K562 (cell line): ENCODE measurements around the gene BCAP31. TPM values are rescaled to one million over a fixed set of nuclear protein-coding genes. Genes with fewer than 3 reads are reported as not detected.

Source experiments
- ATAC-seq: fragments of 200-7000 bp; cut with Tn5 transposase; 3 replicates; pipeline ENCODE4 v1.9.1; 2020; ENCODE audit warnings: moderate library complexity
- BruUV-seq: library from RNA; stranded (reverse); fragments of 400-500 nt; replicated peaks from 2 replicates; lab custom pipeline; 2021; lab: Mats Ljungman, UMichigan
- CTCF ChIA-PET: fragments of 300-600 bp; formaldehyde crosslinking; extraction: SDS; loops from one replicate; lab custom pipeline; 2021; ENCODE audit warnings: low intra/inter-chr PET ratio; lab: Yijun Ruan, JAX
- POLR2A ChIA-PET: fragments of 300-600, 350-650 bp; sonication (Branson Sonifier 250); formaldehyde crosslinking; extraction: SDS; loops from one replicate; lab custom pipeline; 2021; ENCODE audit warnings: antibody characterized with exemption, inconsistent platforms; lab: Yijun Ruan, JAX
- DNase-seq, 4 experiments: peaks; one replicate each; pipeline versions ENCODE4 v3.0.0 to v3.0.0-alpha.2; 2011 to 2018; ENCODE audit warnings: low spot score in 3 of 4, mixed read lengths in 3 of 4; ENCODE audit errors: extremely low read depth in 1 of 4
- FAIRE-seq: peaks from 2 replicates; lab custom pipeline; 2011; peaks lifted over from hg19 to GRCh38; lab: Jason Lieb, UNC
- H2AFZ ChIP-seq: 2 replicates; pipeline ENCODE4 v1.6.0; 2011; ENCODE audit warnings: low read depth, low read length, control low read depth, inconsistent platforms
- H3K27ac ChIP-seq: fragments of 200-600 bp; 3 replicates; pipeline ENCODE4 v1.8.0; 2011; ENCODE audit warnings: low read depth, mild to moderate bottlenecking, control low read depth, inconsistent platforms, low read length, moderate library complexity, mixed read lengths; ENCODE audit errors: extremely low read depth
- H3K27me3 ChIP-seq, 2 experiments: fragments of 300-600 bp in 1 of 2; 2 replicates in 1 of 2; 3 replicates in 1 of 2; pipeline versions ENCODE4 v1.6.0 to v1.8.0; 2011; ENCODE audit warnings: inconsistent platforms in 2 of 2, low read length in 2 of 2, mild to moderate bottlenecking in 1 of 2, mixed read lengths in 1 of 2, moderate library complexity in 1 of 2; ENCODE audit not compliant: control insufficient read depth in 2 of 2, insufficient read depth in 2 of 2
- H3K36me3 ChIP-seq: fragments of 300-600 bp; 3 replicates; pipeline ENCODE4 v1.8.0; 2011; ENCODE audit warnings: mild to moderate bottlenecking, low read length, inconsistent platforms; ENCODE audit not compliant: control insufficient read depth, insufficient read depth
- H3K4me1 ChIP-seq, 2 experiments: fragments of 200-600 bp in 1 of 2; replicated peaks in 1 of 2; 2 replicates in 1 of 2; 3 replicates in 1 of 2; pipeline versions ENCODE4 v1.5.1 to v1.8.0; 2011; ENCODE audit warnings: inconsistent platforms in 2 of 2, low read length in 2 of 2, mild to moderate bottlenecking in 1 of 2, mixed read lengths in 1 of 2, moderate library complexity in 1 of 2; ENCODE audit not compliant: control insufficient read depth in 2 of 2, insufficient read depth in 2 of 2
- H3K4me2 ChIP-seq: 2 replicates; pipeline ENCODE4 v1.6.1; 2011; ENCODE audit warnings: low read length, control low read depth, inconsistent platforms, mixed read lengths; ENCODE audit not compliant: insufficient read depth
- H3K4me3 ChIP-seq: fragments of 200-600 bp; sonication (generic), shearing (Covaris generic); 2 replicates; pipeline ENCODE4 v1.5.1; 2016; ENCODE audit warnings: control low read depth, inconsistent platforms
- H3K79me2 ChIP-seq: fragments of 200-600 bp; 3 replicates; pipeline ENCODE4 v1.8.0; 2011; ENCODE audit warnings: low read length, inconsistent platforms; ENCODE audit not compliant: control insufficient read depth, insufficient read depth
- H3K9ac ChIP-seq, 2 experiments: 2 replicates each; pipeline versions ENCODE4 v1.6.0 to v1.6.1; 2011; ENCODE audit warnings: low read depth in 2 of 2, low read length in 2 of 2, control low read depth in 1 of 2, inconsistent platforms in 1 of 2, mild to moderate bottlenecking in 1 of 2, mixed read lengths in 1 of 2; ENCODE audit not compliant: insufficient read depth in 1 of 2
- H3K9me1 ChIP-seq: one replicate; pipeline ENCODE4 v1.6.0; 2011; ENCODE audit warnings: inconsistent platforms, mild to moderate bottlenecking, low read length, moderate library complexity; ENCODE audit not compliant: control insufficient read depth, insufficient read depth
- H3K9me3 ChIP-seq: replicated peaks from 2 replicates; pipeline ENCODE4 v1.5.1; 2011; ENCODE audit warnings: low read depth, low read length, inconsistent platforms; ENCODE audit not compliant: control insufficient read depth, insufficient read depth
- H4K20me1 ChIP-seq: replicated peaks from 2 replicates; pipeline ENCODE4 v1.6.1; 2011; ENCODE audit warnings: low read length, inconsistent platforms, mixed read lengths; ENCODE audit not compliant: control insufficient read depth, insufficient read depth
- ARNT ChIP-seq, 2 experiments: fragments of 450-650 bp; IDR thresholded peaks; 2 replicates each; pipeline ENCODE4 v1.6.1; 2016; ENCODE audit warnings: mild to moderate bottlenecking in 1 of 2
- ATF2 ChIP-seq: sonication (generic); formaldehyde crosslinking; IDR thresholded peaks from 2 replicates; pipeline ENCODE4 v1.8.1; 2022; ENCODE audit warnings: missing genetic modification reagents
- HDAC3 ChIP-seq: fragments of 450-650 bp; IDR thresholded peaks from 2 replicates; pipeline ENCODE4 v1.6.1; 2018; ENCODE audit warnings: borderline replicate concordance, mild to moderate bottlenecking, moderate library complexity; ENCODE audit not compliant: partially characterized antibody
- RBM25 ChIP-seq: fragments of 200-400 bp; formaldehyde crosslinking; IDR thresholded peaks from 2 replicates; pipeline ENCODE4 v1.6.1; 2018; ENCODE audit warnings: low read length, low read depth, moderate library complexity; ENCODE audit not compliant: severe bottlenecking
- SIRT6 ChIP-seq: IDR thresholded peaks from one replicate; pipeline ENCODE4 v1.6.1; 2012; ENCODE audit warnings: low read depth, mild to moderate bottlenecking, control low read depth, inconsistent platforms, low read length, moderate library complexity
- ZNF518B ChIP-seq: fragments of 250-450 bp; sonication (Bioruptor Pico); IDR thresholded peaks from 2 replicates; pipeline ENCODE4 v1.5.0; 2021; ENCODE audit warnings: mild to moderate bottlenecking, moderate library complexity
- WGBS: fragments of 100-300 bp; shearing (Covaris generic); methylation state at CpG from one replicate; pipeline ENCODE4 v1.1.6; 2016; ENCODE audit warnings: low coverage, mixed read lengths; ENCODE audit not compliant: insufficient coverage; ENCODE audit errors: missing lambda C conversion rate; 5-methylcytosine and 5-hydroxymethylcytosine counted together
- in situ Hi-C: fragments of 300-500 bp; cut with MboI; formaldehyde crosslinking; loops from 4 replicates; pipeline ENCODE4 v1.15.0; 2018; ENCODE audit warnings: inconsistent platforms, mixed read lengths
- intact Hi-C: fragments of 100-400 bp; cut with micrococcal nuclease; formaldehyde crosslinking; loops from 2 replicates; pipeline ENCODE4 v1.14.2; 2022
- polyA plus RNA-seq, 8 experiments: library from polyadenylated mRNA; depleted of rRNA in 4 of 8; stranded (reverse) in 5 of 8; unstranded in 3 of 8; fragments of >200 nt; fragmentation: Nextera tagmentation in 2 of 8; fragmentation: Illumina TruSeq in 1 of 8; extraction: Ambion mirVana in 2 of 8; extraction: Trizol in 1 of 8; gene quantifications; 2 replicates each; pipeline versions ENCODE4 v1.2.1 to v1.2.3, GENCODE V29; 2011 to 2014; ENCODE audit warnings: inconsistent platforms in 1 of 8, missing spikeins in 1 of 8
- total RNA-seq, 7 experiments: library from RNA; depleted of rRNA in 6 of 7; stranded (reverse); fragments of >200 nt in 6 of 7; fragmentation: Illumina TruSeq in 2 of 7; extraction: Trizol in 2 of 7; gene quantifications; 2 replicates each; pipeline versions ENCODE4 v1.2.1 to v1.2.3, GENCODE V29; 2011 to 2021; ENCODE audit warnings: low replicate concordance in 1 of 7
- TF ChIP-seq, protein P1 (sequence below): fragments of 250-450 bp; sonication (Bioruptor Pico); IDR thresholded peaks from 2 replicates; pipeline ENCODE4 v1.4.0; 2020
- TF ChIP-seq, protein P2 (sequence below): fragments of 450-650 bp; IDR thresholded peaks from 2 replicates; pipeline ENCODE4 v1.6.1; 2017; ENCODE audit warnings: antibody characterized with exemption, mild to moderate bottlenecking

BCAP31 gene
- total and polyA plus RNA-seq, 9 of the 15 experiments (the other 6 are each of a cell fraction or from before 2014, with no cell fraction given), result 156 to 683 (median 188) TPM

DNA sequence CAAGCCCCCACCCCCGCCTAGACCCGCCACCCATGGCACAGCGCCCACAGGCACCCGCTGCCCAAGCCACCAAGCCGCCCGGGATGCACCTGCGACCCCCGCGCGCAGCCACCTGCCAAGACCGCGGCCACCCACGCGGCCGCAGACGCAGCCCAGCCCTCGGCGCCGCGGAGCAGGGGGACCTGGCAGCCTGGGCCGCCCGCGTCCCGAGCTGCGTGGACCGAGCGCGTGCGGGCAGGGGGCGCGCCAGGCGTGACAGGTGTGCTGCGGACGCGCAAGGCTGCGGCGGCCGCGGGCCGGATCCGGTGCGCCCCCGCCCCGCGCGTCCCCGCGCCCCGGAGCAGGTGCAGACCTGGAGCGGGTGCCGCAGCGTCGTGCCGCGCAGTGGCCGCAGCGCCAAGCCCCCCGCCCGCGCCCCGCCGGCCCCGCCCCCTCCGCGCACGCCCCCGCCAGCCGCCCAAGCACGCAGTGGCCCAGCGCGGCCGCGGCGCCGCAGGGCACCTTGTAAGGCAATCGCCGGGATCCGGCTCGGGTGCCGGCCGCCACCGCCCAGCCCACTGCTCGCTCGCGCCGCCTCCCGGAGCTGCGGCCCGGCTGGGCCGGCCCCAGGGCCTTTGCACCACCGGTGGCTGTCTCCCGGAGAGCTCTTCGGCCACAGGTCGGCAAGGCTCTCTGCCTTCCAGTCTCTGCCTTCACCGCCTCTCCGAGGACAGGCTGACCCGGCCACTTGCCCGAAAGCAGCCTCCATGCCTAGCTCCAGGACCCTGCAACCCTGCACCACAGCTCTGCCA is 50.6 kb downstream of the BCAP31 start, which contains the start of gene PNCK:
TSS of gene PNCK (minus strand) at position 386 of the 791 bp plus-strand sequence. CDS start 737 bp downstream, outside the sequence.
- intact Hi-C loops, result no loop called here
- H3K9me1 ChIP-seq, result no peaks in the 10 kb centered on the region
- peak within 1 kb of the TSS in 1 of 2 experiments; percentile 71; a peak in 2 of 4 replicates for H3K9ac ChIP-seq
- ChIA-PET CTCF (no interaction called here), POLR2A (interaction anchor here (0.6 to 0.7 kb wide), 3 partner anchors 189 to 874 kb away, joined by 3 to 5 read pairs (median 3); partner anchors contain the start of gene IKBKG)
- H4K20me1 ChIP-seq, result no peaks in the 10 kb centered on the region
- DNase-seq (peak in 1 of 4 experiments; percentile 2), ATAC-seq (no peak), FAIRE-seq (no peak)
- no peaks in the 10 kb centered on the region for H3K36me3 ChIP-seq
- no peak within 1 kb of the TSS; the same call in 1 of the 2 replicates for H3K4me3 ChIP-seq
- H3K79me2 ChIP-seq, result no peaks in the 10 kb centered on the region; the same call in 2 of the 3 replicates
- H3K4me1 ChIP-seq, result peaks cover 25 to 53% of the 10 kb centered on the region in 2 experiments
- in situ Hi-C loops, result no loop called here
- BruUV-seq, result no TSS peak
- peak within 1 kb of the TSS; percentile 66 for H2AFZ ChIP-seq
- peak within 1 kb of the TSS; percentile 48 for H3K27ac ChIP-seq
- H3K4me2 ChIP-seq, result peak within 1 kb of the TSS; percentile 69
- 88% methylated on average over 3 of the region's 98 CpGs for WGBS
- no peaks in the 10 kb centered on the region for H3K9me3 ChIP-seq
- no peaks in the 10 kb centered on the region for H3K27me3 ChIP-seq
- TF ChIP-seq ATF2 (no peak), SIRT6 (no peak), ZNF518B (CRISPR knock-in tag) (no peak), HDAC3 (no peak), ARNT (IDR thresholded peaks at IDR 0.05) (no peak), RBM25 (peak; percentile 76)
- TF ChIP-seq, protein P1, sequence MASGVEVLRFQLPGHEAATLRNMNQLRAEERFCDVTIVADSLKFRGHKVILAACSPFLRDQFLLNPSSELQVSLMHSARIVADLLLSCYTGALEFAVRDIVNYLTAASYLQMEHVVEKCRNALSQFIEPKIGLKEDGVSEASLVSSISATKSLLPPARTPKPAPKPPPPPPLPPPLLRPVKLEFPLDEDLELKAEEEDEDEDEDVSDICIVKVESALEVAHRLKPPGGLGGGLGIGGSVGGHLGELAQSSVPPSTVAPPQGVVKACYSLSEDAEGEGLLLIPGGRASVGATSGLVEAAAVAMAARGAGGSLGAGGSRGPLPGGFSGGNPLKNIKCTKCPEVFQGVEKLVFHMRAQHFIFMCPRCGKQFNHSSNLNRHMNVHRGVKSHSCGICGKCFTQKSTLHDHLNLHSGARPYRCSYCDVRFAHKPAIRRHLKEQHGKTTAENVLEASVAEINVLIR (CRISPR knock-in tag), result no peak
- TF ChIP-seq, protein P2, sequence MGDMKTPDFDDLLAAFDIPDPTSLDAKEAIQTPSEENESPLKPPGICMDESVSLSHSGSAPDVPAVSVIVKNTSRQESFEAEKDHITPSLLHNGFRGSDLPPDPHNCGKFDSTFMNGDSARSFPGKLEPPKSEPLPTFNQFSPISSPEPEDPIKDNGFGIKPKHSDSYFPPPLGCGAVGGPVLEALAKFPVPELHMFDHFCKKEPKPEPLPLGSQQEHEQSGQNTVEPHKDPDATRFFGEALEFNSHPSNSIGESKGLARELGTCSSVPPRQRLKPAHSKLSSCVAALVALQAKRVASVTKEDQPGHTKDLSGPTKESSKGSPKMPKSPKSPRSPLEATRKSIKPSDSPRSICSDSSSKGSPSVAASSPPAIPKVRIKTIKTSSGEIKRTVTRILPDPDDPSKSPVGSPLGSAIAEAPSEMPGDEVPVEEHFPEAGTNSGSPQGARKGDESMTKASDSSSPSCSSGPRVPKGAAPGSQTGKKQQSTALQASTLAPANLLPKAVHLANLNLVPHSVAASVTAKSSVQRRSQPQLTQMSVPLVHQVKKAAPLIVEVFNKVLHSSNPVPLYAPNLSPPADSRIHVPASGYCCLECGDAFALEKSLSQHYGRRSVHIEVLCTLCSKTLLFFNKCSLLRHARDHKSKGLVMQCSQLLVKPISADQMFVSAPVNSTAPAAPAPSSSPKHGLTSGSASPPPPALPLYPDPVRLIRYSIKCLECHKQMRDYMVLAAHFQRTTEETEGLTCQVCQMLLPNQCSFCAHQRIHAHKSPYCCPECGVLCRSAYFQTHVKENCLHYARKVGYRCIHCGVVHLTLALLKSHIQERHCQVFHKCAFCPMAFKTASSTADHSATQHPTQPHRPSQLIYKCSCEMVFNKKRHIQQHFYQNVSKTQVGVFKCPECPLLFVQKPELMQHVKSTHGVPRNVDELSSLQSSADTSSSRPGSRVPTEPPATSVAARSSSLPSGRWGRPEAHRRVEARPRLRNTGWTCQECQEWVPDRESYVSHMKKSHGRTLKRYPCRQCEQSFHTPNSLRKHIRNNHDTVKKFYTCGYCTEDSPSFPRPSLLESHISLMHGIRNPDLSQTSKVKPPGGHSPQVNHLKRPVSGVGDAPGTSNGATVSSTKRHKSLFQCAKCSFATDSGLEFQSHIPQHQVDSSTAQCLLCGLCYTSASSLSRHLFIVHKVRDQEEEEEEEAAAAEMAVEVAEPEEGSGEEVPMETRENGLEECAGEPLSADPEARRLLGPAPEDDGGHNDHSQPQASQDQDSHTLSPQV, result no peak
